Adipose tissue (tissue), 3 donors: ENCODE data around the gene CORO6. TPM values are rescaled to one million over a fixed set of nuclear protein-coding genes. Genes with fewer than 3 reads are reported as not detected.

Experiments
- H3K27ac ChIP-seq: one replicate; pipeline ENCODE4 v1.5.1; 2013; ENCODE audit warnings: low read depth, low read length
- WGBS, 3 donors: extraction: QIAGEN DNeasy Blood & Tissue Kit; methylation state at CpG; one replicate each; pipeline ENCODE4 v1.1.7; 2013; 5-methylcytosine and 5-hydroxymethylcytosine counted together
- polyA plus RNA-seq, 3 donors: library from polyadenylated mRNA; stranded (reverse); fragments of 200-250 nt; gene quantifications; one replicate each; pipeline ENCODE4 v1.2.3, GENCODE V29; 2013
- donor health status: healthy with polysubstance abuse.
- donor health status: Bipolar disorder and iron deficiency.
- donor health status: healthy.

CORO6 gene
- polyA plus RNA-seq, 3 donors: 4.6 to 16.1 (median 13.6) TPM

- 71 to 80% (median 72%) methylated on average over 12 of the region's 12 CpGs for WGBS, 3 donors
- no peak overlapping the region for H3K27ac ChIP-seq
Observed at GRCh38 chr17:29595943-29596774, 26.6 kb downstream of the CORO6 start.

GRCh38 chr17:29595107-29595942 lies 27.4 kb downstream of the CORO6 start:
- WGBS, 3 donors: 71 to 77% (median 71%) methylated on average over 7 of the region's 7 CpGs
- H3K27ac ChIP-seq: no peak overlapping the region

- H3K27ac ChIP-seq: no peak overlapping the region
- WGBS, 3 donors: 85 to 87% (median 86%) methylated on average over 11 of the region's 11 CpGs
Observed at GRCh38 chr17:29594519-29595090, 28.1 kb downstream of the CORO6 start.

- 6 to 8% (median 7%) methylated on average over 44 to 64 of the region's 64 CpGs for WGBS, 3 donors
- no peak overlapping the region for H3K27ac ChIP-seq
Observed at GRCh38 chr17:29593591-29594518, 28.9 kb downstream of the CORO6 start.

GRCh38 chr17:29592850-29593551 lies 29.7 kb downstream of the CORO6 start, which contains the start of gene ANKRD13B:
ANKRD13B (plus strand) TSS chr17:29593132; CDS start chr17:29593622, 490 bp downstream.
- H3K27ac ChIP-seq: no peak within 1 kb of the TSS
- 0 to 2% (median 0%) methylated on average over 41 to 93 of the region's 96 CpGs for WGBS, 3 donors

- 8 to 12% (median 9%) methylated on average over 22 to 25 of the region's 25 CpGs for WGBS, 3 donors
- H3K27ac ChIP-seq: no peak overlapping the region
Observed at GRCh38 chr17:29591737-29592608, 30.7 kb downstream of the CORO6 start.

- H3K27ac ChIP-seq: no peak overlapping the region
- 3 to 25% (median 4%) methylated on average over 31 of the region's 31 CpGs for WGBS, 3 donors
Observed at GRCh38 chr17:29591146-29591736, 31.5 kb downstream of the CORO6 start.

- H3K27ac ChIP-seq: no peak overlapping the region
- WGBS, 3 donors: 24 to 41% (median 31%) methylated on average over 29 to 30 of the region's 30 CpGs
Observed at GRCh38 chr17:29590411-29591145, 32.1 kb downstream of the CORO6 start.

- 3 to 8% (median 6%) methylated on average over 40 to 66 of the region's 70 CpGs for WGBS, 3 donors
- no peak within 1 kb of the TSS for H3K27ac ChIP-seq
Observed at GRCh38 chr17:29589524-29590410, 32.9 kb downstream of the CORO6 start, which contains the start of gene GIT1. GIT1 (minus strand) TSS chr17:29589648; CDS start chr17:29589378, 270 bp downstream.

- WGBS, 3 donors: 1% methylated on average over 46 to 72 of the region's 72 CpGs
- no peak overlapping the region for H3K27ac ChIP-seq
Observed at GRCh38 chr17:29588562-29589411, 33.9 kb downstream of the CORO6 start.

- 18 to 34% (median 25%) methylated on average over 8 of the region's 8 CpGs for WGBS, 3 donors
- no peak overlapping the region for H3K27ac ChIP-seq
Observed at GRCh38 chr17:29588017-29588561, 34.6 kb downstream of the CORO6 start.

GRCh38 chr17:29587591-29587990 lies 35.1 kb downstream of the CORO6 start:
- H3K27ac ChIP-seq: no peak overlapping the region
- 77 to 87% (median 78%) methylated on average over 6 of the region's 6 CpGs for WGBS, 3 donors

- H3K27ac ChIP-seq: no peak overlapping the region
- WGBS, 3 donors: 56 to 73% (median 63%) methylated on average over 9 of the region's 9 CpGs
Observed at GRCh38 chr17:29586676-29587469, 35.8 kb downstream of the CORO6 start.
